ENCODE results near the gene NKAPD1.
"Not testable (repeated sequence)": the region's sequence is repeated elsewhere in the genome, so short reads cannot be mapped to it uniquely, and the experiment has no call there.

The NKAPD1 gene, protein sequence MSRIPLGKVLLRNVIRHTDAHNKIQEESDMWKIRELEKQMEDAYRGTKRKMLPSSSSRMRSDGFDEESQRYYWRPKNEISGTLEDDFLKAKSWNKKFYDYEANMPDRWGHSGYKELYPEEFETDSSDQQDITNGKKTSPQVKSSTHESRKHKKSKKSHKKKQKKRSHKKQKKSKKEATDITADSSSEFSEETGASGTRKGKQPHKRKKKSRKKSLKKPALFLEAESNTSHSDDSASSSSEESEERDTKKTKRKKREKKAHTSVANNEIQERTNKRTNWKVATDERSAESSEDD

DNA sequence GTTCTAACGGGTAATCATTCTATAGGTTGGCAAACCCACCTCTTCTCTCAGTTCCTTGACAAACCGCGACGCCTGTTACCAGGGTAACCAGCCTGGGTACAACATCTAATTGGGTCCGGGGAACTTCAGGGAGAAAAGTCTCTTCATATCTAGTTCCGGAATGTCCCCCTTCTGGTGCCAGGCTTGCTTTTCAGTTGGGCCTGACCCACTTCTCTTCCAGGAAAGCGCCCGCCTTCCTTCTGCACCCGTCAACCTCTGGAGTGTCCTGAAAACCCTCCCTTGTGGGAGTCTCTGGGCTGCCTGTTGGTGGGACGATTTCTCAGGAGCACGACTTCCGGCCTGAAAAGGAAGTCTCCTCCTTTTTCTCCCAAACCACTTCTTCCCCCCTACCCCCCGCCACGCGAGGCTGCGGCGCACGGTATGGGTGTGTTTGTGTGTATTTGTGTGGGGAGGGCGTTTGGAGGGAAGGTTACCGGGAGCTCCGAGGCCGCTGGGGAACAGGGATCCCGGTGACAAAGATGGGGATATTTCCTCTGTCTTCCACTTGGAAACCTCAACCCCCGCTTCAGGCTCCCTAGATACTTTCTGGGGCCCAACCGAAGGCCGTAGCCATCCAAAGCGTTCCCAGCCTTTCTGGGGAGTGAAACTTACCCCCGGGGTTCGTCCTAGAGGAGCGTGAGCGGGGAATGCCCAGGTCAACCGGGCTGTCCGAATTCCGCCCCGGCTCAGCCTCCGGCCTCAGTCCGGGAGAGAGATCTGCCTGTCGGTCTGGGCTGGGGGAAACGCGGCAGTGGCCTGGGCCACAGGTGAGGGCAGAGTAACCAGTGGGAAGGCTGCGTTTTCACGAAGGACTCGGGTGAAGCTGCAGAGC, at the start of gene NKAPD1, which contains the start of gene PIH1D2:
Gene NKAPD1, plus strand, starts transcription at position 359 of the 871 bp plus-strand sequence. CDS start 1,276 bp downstream, outside the sequence.
Gene PIH1D2, minus strand, starts transcription at position 77 of the 871 bp plus-strand sequence. CDS start 843 bp downstream, outside the sequence.
- DNase-seq (ENCODE audit: low read depth in 2 of 2): peak; percentile 59 to 61

DNA sequence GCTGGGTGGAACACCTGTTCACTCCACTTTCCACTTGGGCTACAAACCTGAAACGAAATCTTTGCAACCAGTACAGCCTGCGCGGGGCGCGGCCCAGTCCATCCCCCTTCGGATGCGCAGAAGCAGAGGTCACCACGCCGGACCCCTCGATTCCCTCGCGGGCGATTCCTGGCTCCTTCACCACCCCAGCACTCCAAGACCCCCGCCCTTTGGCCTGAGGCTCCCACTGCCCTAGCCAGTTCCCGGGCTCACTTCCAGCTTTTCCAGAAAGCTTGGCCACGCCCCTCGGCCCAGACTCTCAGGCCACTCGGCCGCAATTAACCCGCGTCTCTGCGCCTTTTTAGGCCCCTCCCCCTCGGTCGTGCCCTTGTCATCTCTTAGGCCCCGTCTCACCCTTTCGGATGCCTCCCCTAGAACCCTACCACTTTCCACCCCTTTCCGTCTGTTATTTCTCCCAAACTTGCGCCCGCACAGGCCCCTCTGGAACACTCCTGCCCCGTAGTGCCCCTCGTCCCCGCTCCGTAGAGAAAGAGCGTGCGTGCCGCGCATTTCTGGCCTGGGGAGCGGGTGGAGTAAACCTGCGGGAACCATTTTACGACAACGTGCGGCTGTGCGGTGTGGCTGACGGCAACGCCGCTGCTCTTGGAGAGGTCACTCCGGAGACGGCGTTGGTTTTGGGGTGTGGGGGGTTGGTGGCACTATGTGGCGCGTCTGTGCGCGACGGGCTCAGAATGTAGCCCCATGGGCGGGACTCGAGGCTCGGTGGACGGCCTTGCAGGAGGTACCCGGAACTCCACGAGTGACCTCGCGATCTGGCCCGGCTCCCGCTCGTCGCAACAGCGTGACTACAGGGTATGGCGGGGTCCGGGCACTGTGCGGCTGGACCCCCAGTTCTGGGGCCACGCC, 49.1 kb upstream of the NKAPD1 start, which contains the start of gene DLAT:
Gene DLAT, plus strand, starts transcription at position 636 of the 906 bp plus-strand sequence. Its CDS starts 65 bp downstream, at position 701.
- DNase-seq (ENCODE audit: low read depth in 2 of 2): peak; percentile 57 to 58

DNA sequence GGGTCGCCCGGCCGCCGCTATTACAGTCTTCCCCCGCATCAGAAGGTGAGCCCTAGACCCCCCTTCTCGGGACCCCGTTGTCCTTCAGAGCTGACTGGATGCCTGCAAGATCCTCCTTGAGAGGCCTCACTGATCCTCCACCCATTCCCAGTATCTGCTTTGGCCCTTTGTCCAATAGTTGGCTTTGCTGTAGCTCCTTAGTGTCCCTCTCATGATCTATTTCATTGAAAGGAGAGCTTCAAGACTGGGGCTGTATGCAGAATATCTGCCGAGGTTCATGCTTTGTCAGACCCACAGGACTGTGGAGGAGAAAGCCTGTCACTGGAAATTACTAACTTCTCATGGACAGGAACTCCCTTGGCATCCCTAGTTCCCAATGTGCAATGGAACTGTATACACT, 48.4 kb upstream of the NKAPD1 start:
- no peak for DNase-seq (ENCODE audit: low read depth in 2 of 2)

DNA sequence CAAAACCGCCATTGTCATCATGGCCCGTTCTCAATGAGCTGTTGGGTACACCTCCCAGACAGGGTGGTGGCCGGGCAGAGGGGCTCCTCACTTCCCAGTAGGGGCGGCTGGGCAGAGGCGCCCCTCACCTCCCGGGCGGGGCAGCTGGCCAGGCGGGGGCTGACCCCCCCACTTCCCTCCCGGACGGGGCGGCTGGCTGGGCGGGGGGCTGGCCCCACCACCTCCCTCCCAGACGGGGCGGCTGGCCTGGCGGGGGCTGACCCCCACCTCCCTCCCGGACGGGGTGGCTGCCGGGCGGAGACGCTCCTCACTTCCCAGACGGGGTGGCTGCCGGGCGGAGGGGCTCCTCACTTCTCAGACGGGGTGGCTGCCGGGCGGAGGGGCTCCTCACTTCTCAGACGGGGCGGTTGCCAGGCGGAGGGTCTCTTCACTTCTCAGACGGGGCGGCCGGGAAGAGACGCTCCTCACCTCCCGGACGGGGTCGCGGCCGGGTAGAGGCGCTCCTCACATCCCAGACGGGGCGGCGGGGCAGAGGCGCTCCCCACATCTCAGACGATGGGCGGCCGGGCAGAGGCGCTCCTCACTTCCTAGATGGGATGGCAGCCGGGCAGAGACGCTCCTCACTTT, 47.2 kb upstream of the NKAPD1 start:
- DNase-seq (ENCODE audit: low read depth in 2 of 2): not testable (repeated sequence)

DNA sequence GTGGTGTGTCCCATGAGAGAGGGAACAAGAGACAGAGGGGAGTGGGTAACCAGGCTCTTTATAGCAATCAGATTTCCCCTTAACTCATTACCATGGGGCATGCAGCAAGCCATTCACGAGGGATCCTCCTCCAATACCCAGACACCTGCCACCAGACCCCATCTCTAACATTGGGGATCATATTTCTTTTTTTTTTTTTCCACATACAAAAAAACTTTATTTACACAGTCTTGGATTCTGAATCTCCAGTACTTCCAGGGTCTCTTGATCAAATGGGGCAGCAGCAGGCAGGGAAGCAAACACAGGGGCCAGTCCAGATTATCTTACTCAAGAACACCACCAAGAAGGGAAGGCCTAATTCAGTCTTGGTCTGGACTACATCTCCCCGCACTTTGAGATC, 44.6 kb upstream of the NKAPD1 start:
- no peak for DNase-seq (ENCODE audit: low read depth in 2 of 2)

DNA sequence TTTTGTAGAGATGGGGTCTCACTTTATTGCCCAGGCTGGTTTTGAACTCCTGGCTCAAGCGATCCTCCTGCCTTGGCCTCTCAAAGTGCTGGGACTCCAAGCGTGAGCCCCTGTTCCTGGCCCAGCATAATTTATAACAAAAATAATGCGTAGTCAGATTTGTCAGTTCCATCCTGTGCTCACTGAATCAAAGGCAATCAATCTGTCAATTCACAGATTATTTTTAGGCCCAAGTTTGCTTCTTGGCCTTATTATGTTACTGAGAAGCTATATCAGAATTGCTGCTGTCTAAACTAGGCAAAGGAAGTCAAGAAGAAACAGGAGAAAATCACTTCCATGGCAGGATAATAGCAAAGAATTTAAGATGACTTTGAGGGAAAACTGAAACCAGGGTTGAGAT, 40.2 kb upstream of the NKAPD1 start:
- DNase-seq (ENCODE audit: low read depth in 2 of 2): no peak

DNA sequence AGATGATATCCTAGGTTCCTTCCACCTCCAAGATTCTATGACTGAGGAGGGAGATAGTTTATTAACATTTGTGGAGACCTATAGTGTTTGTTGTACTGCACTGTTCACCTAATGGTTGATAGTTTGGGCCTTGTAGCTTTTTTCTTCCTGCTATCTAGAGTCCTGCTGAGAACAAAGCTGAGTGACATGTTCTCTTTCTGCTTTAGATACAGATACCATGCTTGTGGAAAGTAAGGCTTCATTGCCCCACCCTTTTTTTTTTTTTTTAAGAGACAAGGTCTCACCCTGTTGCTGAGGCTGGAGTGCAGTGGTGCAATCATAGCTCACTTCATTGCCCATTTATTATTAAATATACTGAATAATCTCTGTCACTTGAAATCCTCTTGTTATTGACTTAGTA, 36.6 kb upstream of the NKAPD1 start:
- DNase-seq (ENCODE audit: low read depth in 2 of 2): no peak

DNA sequence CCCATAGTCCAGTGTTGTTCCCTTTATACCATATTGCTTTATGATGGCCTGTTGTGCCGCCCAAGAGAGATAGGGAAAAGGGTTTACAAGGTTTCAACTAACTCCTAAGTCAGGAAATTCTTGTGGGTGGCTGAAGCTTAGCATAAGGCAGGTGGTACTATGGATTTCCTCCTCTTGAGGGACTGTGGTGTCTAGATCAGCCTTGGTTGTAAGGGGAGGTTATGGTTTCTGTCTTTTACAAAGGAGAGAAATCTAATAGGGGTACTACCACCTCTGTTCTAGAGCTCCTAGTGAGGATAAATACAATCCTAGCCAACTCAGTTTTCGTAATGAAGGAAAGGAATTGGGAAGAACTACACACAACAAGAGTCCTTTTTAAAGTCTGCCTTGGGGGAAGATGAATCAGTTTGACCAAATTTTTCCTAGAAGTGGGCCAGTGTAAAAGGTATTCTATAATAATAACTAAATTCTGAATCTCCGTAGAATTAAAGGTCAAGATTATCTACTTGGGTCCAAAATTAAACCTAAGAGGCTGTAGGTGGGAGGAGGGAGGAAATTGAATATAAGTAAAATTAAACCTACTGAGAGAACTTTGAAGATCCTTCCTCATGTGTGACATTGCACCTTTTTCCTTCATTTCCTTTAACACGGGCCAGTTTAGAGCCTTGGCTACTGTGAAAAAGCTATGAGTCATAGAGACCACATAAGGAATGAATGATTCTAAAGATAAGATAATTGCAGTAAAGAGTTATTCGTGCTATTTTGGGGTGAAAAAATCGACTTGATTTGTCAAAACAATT, 31.7 kb upstream of the NKAPD1 start:
- no peak for DNase-seq (ENCODE audit: low read depth in 2 of 2)

DNA sequence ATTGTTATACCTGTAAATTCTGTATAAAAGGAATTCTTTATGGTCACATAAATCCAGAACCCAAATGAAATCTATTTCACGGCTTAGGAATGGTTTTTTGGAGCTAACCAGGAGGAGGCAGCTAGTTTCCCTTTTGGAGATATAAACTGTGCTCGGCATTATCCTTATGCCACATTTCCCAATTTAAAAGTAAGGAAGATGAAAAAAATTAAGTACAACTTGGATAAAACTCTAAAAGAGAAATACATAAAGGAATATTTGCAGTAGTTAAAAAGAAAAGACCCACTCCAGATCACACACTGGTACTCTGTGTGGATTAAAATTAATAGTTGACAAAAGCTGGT, 31.2 kb upstream of the NKAPD1 start:
- no peak for DNase-seq (ENCODE audit: low read depth in 2 of 2)

DNA sequence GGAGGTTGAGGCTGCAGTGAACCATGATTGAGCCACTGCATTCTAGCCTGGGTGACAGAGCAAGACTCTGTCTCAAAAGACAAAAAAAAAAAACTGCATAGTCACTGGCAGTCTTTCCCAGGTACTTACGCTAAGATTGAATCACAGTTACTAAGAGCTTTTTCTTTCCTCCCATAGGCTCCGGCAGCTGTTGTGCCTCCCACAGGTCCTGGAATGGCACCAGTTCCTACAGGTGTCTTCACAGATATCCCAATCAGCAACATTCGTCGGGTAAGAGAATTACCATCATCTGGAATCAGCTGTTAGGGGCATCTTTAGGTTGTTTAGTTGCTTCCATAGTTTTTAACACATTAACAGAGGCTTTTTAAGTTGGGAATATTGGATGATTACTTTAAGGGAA, 29.1 kb upstream of the NKAPD1 start:
- DNase-seq (ENCODE audit: low read depth in 2 of 2): no peak

DNA sequence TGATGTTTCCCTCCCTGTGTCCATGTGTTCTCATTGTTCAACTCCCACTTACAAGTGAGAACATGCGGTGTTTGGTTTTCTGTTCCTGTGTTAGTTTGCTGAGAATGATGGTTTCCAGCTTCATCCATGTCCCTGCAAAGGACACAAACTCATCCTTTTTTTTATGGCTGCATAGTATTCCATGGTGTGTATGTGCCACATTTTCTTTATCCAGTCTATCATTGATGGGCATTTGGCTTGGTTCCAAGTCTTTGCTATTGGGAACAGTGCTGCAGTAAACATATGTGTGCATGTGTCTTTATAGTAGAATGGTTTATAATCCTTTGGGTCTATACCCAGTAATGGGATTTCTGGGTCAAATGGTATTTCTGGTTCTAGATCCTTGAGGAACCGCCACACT, 27.5 kb upstream of the NKAPD1 start:
- DNase-seq (ENCODE audit: low read depth in 2 of 2): not testable (repeated sequence)

DNA sequence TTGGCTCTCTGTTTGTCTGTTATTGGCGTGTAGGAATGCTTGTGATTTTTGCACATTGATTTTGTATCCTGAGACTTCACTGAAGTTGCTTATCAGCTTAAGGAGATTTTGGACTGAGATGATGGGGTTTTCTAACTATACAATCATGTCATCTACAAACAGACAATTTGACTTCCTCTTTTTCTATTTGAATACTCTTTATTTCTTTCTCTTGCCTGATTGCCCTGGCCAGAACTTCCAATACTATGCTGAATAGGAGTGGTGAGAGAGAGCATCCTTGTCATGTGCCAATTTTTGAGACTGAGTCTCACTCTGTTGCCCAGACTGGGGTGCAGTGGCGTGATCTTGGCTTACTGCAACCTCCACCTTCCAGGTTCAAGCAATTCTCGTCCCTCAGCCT, 25.8 kb upstream of the NKAPD1 start:
- DNase-seq (ENCODE audit: low read depth in 2 of 2): not testable (repeated sequence)

DNA sequence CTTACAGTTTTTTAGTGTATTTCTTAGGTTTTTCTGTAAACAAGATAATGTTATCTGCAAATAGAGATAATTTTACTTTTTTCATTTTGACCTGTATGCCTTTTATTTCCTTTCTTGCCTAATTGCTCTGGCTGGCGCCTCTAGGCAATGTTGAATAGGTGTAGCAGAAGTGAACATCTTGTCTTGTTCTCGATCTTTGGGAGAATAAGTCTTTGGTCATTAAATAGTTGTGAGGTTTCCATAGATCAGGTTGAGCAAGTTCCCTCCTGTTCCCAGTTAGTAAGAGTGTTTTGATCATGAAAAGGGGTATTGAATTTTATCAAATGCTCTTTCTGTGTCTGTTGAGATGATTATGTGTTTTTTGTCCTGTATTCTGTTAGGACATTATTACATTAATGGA, 24.3 kb upstream of the NKAPD1 start:
- no peak for DNase-seq (ENCODE audit: low read depth in 2 of 2)

DNA sequence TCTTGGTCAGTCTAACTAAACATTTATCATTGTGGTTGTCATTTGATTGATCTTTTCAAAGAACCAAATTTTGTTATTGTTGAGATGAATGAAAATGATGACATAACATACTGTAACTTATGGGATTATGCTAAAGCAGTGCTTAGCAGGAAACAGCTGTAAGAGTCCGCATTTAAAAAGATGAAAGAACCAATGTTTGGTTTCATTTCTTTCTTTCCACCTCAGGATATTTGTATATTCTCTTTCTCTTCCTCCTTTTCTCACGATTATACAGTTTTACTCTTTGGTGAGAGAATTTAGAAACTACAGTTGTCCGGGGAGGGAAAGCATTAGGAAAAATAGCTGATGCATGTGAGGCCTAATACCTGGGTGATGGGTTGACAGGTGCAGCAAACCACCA, 23.4 kb upstream of the NKAPD1 start:
- DNase-seq (ENCODE audit: low read depth in 2 of 2): no peak

DNA sequence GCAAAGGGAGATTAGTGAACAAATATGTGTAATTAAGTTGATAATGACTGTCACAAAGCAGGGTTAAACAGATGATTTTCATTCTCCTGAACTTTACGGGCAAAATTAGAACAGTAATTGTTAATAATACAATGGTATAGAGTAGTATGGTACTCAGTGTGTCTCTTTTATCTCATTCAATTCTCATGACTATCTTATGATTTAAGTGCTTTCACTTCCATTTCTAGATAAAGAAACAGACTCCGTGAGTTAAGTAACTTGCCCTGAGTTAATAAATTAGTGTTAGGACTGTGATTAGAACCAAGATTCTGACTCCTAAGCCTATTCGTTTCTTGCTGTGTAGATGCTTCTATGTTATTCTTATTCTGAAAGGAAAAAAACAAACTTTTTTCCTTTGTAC, 22.3 kb upstream of the NKAPD1 start:
- no peak for DNase-seq (ENCODE audit: low read depth in 2 of 2)

DNA sequence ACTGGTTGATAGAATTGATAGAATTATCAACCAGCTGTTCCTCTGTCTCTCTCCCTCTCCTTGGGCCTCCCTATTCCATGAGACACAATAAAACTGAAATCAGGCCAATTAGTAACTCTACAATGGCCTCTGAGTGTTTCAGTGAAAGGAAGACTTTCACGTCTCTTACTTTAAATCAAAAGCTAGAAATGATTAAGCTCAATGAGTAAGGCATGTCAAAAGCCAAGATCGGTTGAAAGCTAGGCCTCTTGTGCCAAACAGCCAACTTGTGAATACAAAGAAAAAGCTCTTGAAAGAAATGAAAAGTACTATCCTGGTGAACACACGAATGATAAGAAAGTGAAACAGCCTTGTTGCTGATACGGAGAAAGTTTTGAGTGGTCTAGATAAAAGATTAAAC, 16.9 kb upstream of the NKAPD1 start:
- no peak for DNase-seq (ENCODE audit: low read depth in 2 of 2)

DNA sequence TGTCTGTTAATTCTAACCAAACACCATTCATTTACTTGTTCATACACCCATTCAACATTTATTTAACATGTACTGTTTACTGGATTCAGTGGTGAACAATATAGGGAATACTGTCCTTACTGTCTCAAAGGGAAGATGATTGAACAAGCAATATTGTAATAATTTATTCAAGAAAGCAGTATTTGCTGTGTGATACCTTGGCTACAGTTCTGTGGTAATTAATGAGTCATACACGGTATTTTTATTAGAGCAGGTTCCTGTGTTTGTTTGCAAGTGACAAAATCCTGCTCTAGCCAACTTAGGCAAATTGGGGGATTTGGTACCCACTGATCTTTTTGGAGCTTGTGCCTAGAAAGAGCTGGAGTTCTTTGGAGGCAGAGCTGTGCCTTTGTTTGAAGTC, 16.0 kb upstream of the NKAPD1 start:
- DNase-seq (ENCODE audit: low read depth in 2 of 2): no peak

DNA sequence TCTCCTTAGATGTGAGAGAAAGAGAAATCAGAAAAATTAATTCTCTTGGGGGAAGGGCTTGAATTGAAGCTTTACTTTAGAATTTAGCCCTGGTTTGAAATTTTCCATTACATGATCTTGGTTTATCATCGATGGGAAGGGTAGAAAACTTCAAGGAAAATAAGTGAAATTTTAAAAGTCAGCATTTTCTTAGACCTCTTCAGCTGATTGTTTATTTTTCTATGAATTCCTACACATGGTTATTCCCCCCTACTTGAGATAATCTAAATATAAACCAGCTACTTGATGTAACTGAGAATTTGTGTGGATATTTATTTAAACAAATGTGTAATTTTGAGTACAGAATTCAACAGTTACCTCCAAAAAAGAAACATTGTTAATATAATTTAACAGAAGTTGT, 11.2 kb upstream of the NKAPD1 start:
- DNase-seq (ENCODE audit: low read depth in 2 of 2): no peak

DNA sequence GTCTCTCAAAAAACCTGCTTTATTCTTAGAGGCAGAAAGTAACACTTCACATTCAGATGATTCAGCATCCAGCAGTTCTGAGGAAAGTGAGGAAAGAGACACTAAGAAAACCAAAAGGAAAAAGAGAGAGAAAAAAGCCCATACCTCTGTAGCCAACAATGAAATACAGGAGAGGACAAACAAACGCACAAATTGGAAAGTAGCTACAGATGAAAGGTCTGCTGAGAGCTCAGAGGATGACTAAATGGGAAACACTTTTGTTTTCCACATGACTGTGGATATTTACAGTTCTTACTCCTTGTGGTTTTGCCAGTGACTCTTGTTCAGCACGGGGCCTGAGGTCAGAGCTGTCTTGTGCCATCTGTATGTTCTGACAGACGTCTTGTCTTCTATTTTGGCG, 8.6 kb downstream of the NKAPD1 start:
- DNase-seq (ENCODE audit: low read depth in 2 of 2): no peak

DNA sequence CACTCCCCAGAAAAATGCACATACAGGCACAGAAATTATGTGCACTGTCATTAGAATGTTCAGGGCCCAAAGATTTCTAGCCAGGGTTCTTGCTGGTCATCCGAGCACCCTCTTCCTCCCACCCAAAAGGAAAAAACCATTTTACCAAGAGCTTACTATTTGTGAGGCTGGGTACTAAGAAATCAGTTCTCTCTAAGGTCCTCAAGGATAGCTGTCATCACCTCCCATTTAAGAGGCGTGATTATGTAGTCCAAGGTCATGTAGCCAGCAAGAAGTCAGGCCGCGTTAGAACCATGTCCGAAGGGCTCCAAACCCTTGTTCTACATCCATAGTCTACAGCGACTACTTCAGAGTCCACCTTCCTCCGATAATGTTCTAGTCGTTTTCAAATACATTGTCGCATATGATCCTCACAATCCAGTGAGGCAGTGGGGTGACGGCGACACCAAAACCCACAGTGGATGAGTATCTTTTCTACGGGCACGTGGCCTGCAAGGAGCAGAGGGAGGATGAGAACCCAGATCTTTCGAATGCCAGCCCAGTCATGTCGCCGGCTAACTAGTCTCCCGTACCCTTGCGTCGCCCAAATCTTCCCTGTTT, 11.8 kb downstream of the NKAPD1 start:
- DNase-seq (ENCODE audit: low read depth in 2 of 2): no peak

Data from stimulated activated CD8-positive, alpha-beta memory T cell treated with anti-CD3 and anti-CD28 coated beads, Interleukin-7, amount 100 ng/mL, for 1 hour (primary cell).